GM12891 (cell line): Measurements from ENCODE around the gene C5orf47.

Experiments
- POLR2A ChIP-seq: IDR thresholded peaks from 2 replicates; pipeline ENCODE4 v1.6.1; 2011; ENCODE audit warnings: low read depth, low read length, control low read depth
- POLR2AphosphoS5 ChIP-seq: IDR thresholded peaks from 2 replicates; pipeline ENCODE4 v1.6.1; 2011; ENCODE audit warnings: low read depth, low read length, control low read depth
- POU2F2 ChIP-seq: IDR thresholded peaks from 2 replicates; pipeline ENCODE4 v1.6.1; 2011; ENCODE audit warnings: low read depth, mild to moderate bottlenecking, control low read depth, low read length, moderate library complexity

- TF ChIP-seq POLR2A (no peak), POU2F2 (no peak), POLR2AphosphoS5 (no peak)
Measured at GRCh38 chr5:173984218-173984617, 4.8 kb upstream of the C5orf47 start.
